ENCODE measurements around the gene KCNT1.

GRCh38 chr9:135756576-135756975 is 54.6 kb downstream of the KCNT1 start:
- TF ChIP-seq SIN3A (IDR thresholded peaks at IDR 0.05; ENCODE audit: borderline replicate concordance, insufficient read depth, low read length) (no peak), TAF1 (IDR thresholded peaks at IDR 0.05; ENCODE audit: borderline replicate concordance, insufficient read depth, low read length) (no peak), POLR2AphosphoS5 (IDR thresholded peaks at IDR 0.05; ENCODE audit: low read depth, low read length) (no peak), FOXP2 (optimal IDR thresholded peaks at IDR 0.05; ENCODE audit: borderline replicate concordance, extremely low read depth, extremely low read length, insufficient read depth) (no peak)
- TF ChIP-seq, protein P1, sequence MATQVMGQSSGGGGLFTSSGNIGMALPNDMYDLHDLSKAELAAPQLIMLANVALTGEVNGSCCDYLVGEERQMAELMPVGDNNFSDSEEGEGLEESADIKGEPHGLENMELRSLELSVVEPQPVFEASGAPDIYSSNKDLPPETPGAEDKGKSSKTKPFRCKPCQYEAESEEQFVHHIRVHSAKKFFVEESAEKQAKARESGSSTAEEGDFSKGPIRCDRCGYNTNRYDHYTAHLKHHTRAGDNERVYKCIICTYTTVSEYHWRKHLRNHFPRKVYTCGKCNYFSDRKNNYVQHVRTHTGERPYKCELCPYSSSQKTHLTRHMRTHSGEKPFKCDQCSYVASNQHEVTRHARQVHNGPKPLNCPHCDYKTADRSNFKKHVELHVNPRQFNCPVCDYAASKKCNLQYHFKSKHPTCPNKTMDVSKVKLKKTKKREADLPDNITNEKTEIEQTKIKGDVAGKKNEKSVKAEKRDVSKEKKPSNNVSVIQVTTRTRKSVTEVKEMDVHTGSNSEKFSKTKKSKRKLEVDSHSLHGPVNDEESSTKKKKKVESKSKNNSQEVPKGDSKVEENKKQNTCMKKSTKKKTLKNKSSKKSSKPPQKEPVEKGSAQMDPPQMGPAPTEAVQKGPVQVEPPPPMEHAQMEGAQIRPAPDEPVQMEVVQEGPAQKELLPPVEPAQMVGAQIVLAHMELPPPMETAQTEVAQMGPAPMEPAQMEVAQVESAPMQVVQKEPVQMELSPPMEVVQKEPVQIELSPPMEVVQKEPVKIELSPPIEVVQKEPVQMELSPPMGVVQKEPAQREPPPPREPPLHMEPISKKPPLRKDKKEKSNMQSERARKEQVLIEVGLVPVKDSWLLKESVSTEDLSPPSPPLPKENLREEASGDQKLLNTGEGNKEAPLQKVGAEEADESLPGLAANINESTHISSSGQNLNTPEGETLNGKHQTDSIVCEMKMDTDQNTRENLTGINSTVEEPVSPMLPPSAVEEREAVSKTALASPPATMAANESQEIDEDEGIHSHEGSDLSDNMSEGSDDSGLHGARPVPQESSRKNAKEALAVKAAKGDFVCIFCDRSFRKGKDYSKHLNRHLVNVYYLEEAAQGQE (IDR thresholded peaks at IDR 0.05; ENCODE audit: insufficient read depth in 1 of 2, low read depth in 2 of 2, low read length in 2 of 2), result no peak

All from PFSK-1 (cell line).